SJCRH30 (cell line): Measurements from ENCODE around the gene ARL6IP4. TPM values are rescaled to one million over a fixed set of nuclear protein-coding genes. Genes with fewer than 3 reads are reported as not detected.
"Not testable (repeated sequence)": the region's sequence is repeated elsewhere in the genome, so short reads cannot be mapped to it uniquely, and the experiment has no call there.

ENCODE experiments used
- DNase-seq, 2 experiments: peaks; one replicate each; pipeline ENCODE4 v3.0.0-alpha.2; 2015 to 2020
- H3K27ac ChIP-seq: fragments of 250-450 bp; sonication (Bioruptor Pico); 2 replicates; pipeline ENCODE4 v1.5.1; 2020; ENCODE audit warnings: mild to moderate bottlenecking, moderate library complexity
- H3K27me3 ChIP-seq: fragments of 250-450 bp; sonication (Bioruptor Pico); 2 replicates; pipeline ENCODE4 v1.5.1; 2020; ENCODE audit warnings: mild to moderate bottlenecking, moderate library complexity
- H3K36me3 ChIP-seq: fragments of 250-450 bp; sonication (Bioruptor Pico); 2 replicates; pipeline ENCODE4 v1.5.1; 2020; ENCODE audit warnings: mild to moderate bottlenecking, moderate library complexity
- H3K4me1 ChIP-seq: fragments of 250-450 bp; sonication (Bioruptor Pico); 2 replicates; pipeline ENCODE4 v1.5.1; 2020; ENCODE audit warnings: mild to moderate bottlenecking, moderate library complexity
- H3K4me3 ChIP-seq: fragments of 250-450 bp; sonication (Bioruptor Pico); 2 replicates; pipeline ENCODE4 v1.5.1; 2020; ENCODE audit warnings: mild to moderate bottlenecking, moderate library complexity
- H3K9me3 ChIP-seq: fragments of 250-450 bp; sonication (Bioruptor Pico); replicated peaks from 2 replicates; pipeline ENCODE4 v1.5.1; 2020; ENCODE audit warnings: mild to moderate bottlenecking, moderate library complexity
- total RNA-seq: library from RNA; depleted of rRNA; stranded (reverse); fragments of >200 nt; shearing (Covaris generic); gene quantifications from 2 replicates; pipeline ENCODE4 v1.2.3, GENCODE V29; 2014; rRNA removed

Gene ARL6IP4
- total RNA-seq, result 135 and 144 TPM in 2 replicates

DNA sequence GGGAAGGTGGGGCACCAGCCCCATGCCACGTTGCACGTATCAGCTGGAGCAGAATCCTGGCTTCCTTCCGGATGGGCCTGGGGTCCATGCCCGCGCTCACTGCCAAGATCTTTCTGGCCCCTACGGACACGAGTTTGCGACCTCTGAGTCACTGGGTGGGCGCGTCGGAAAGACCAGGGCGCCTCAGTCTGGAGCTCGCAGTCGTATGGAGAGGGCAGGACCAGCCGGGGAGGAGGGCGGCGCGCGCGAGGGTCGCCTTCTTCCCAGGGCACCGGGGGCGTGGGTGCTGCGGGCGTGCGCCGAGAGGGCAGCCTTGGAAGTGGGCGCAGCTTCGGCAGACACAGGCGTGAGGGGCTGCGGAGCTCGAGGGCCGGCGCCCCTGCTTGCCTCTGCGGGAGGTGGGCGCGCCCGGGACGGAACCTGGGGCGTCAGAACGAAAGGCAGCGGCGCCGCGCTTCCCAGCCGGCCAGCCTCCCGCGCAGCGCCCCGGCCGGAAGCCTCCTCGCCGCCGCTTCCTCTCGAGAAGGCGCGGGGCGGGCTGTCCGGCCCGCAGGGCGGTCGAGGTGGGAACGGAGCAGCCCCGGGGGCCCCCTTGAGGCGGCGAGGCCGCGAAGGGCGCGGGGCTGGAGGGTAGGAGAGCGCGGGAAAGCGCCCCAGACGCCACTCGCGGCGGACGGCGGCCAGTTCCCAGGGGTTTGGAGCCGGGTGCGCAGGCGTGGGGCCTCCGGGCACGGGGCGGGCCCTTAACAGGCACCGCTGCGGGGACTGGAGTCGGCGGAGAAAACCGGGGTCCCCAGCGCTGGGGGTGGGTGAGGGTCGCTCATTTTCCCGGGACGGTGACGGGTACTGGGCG, at the start of gene ARL6IP4:
ARL6IP4 (plus strand) TSS at position 499 of the 853 bp plus-strand sequence. CDS start 459 bp downstream, outside the sequence.
- Histone ChIP-seq H3K4me3 (peak within 1 kb of the TSS; percentile 98), H3K4me1 (peaks cover 4% of the 10 kb centered on the region; the same call in 1 of the 2 replicates), H3K27ac (peak within 1 kb of the TSS; percentile 78), H3K36me3 (no peaks in the 10 kb centered on the region), H3K27me3 (no peaks in the 10 kb centered on the region), H3K9me3 (no peaks in the 10 kb centered on the region)
- peak; percentile 63 to 73 for DNase-seq

DNA sequence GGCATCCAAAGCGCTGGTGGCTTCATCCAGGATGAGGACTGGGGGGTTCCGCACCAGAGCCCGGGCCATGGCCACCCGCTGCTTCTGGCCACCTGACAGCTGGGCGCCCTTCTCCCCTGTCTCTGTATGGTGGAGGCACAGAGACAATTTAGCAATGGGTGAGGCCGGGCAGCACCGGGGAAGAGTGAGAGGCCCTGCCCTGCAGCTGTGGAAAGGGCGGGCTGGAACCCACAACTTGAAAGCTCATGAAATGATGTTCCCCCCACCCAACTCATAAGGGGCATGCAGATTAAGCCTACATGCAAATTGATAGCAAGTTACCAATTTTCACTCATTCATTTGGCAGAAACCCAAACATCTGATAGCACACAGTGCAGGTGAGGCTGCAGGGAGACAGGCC, 48.3 kb upstream of the ARL6IP4 start:
- no peak for DNase-seq
- no peak overlapping the region for H3K27ac ChIP-seq
- H3K36me3 ChIP-seq, result no peaks in the 10 kb centered on the region
- H3K9me3 ChIP-seq, result no peaks in the 10 kb centered on the region
- no peaks in the 10 kb centered on the region for H3K27me3 ChIP-seq
- H3K4me3 ChIP-seq, result no peak overlapping the region
- H3K4me1 ChIP-seq, result peaks cover 35% of the 10 kb centered on the region

DNA sequence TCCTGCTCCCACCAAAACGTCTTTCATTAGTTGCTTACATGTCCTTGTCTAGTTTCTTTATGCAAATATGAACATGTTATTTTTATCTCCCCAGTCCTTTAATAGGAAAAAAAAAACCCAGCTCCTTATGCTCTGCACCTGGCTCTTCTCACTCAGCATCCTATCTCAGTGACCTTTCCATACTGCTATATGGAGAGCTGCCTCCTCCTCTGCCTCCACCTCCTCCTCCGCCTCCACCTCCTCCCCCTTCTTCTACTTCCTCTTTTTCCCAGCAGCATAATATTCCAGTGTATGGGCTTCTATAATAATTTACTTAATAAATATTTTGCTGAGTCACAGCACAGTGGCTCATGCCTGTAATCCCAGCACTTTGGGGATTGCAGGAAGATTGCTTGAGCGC, 45.8 kb upstream of the ARL6IP4 start:
- Histone ChIP-seq H3K27ac (peak overlapping the region; percentile 44), H3K4me1 (peaks cover 12% of the 10 kb centered on the region; the same call in 1 of the 2 replicates), H3K9me3 (no peaks in the 10 kb centered on the region), H3K36me3 (no peaks in the 10 kb centered on the region), H3K27me3 (no peaks in the 10 kb centered on the region), H3K4me3 (no peak overlapping the region)
- DNase-seq, result no peak

DNA sequence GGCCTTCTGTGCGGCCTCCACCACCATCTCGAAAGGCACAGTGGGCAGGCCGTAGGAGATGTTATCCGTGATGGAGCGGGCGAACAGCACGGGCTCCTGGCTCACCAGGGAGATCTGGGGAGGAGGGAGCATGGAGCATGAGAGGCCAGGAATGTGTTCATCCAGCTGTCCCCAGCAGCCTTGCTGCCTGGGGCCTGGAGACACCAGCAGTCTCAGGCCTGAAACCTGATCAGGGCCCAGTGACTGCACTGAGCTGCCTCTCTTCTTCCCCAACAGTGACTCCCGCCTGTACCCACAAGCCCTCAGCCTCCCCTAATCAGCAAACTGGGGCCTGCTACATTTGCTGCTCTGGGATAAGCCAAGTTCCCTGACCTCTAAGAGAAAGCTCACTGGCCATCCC, 45.2 kb upstream of the ARL6IP4 start:
- peak; percentile 85 to 92 for DNase-seq
- Histone ChIP-seq H3K27me3 (no peaks in the 10 kb centered on the region), H3K36me3 (no peaks in the 10 kb centered on the region), H3K9me3 (no peaks in the 10 kb centered on the region), H3K4me1 (peaks cover 8% of the 10 kb centered on the region; the same call in 1 of the 2 replicates), H3K4me3 (no peak overlapping the region), H3K27ac (peak overlapping the region; percentile 44)

DNA sequence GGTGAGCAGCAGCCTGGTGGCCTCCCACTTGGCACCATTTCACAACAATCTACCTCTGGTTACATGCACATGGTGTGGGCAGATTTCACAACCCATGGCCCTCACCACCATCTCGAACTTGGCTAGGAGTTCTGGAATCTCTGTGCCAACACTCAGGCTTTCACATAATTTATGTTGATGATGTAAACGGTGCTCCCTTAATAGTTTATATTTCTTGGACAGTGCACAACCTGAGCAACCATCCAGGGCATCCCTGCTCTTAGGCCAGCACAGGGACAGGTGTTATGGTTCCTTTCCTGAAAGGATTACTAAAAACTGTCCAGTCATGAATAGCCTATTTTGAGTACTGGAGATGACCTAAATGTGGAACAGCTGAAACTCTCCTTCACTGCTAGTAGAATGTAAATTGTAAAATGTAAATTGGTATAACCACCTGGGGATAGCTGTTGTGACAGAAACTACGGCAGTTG, 42.8 kb upstream of the ARL6IP4 start:
- H3K36me3 ChIP-seq, result no peaks in the 10 kb centered on the region
- no peak for DNase-seq
- H3K4me3 ChIP-seq, result no peak overlapping the region

DNA sequence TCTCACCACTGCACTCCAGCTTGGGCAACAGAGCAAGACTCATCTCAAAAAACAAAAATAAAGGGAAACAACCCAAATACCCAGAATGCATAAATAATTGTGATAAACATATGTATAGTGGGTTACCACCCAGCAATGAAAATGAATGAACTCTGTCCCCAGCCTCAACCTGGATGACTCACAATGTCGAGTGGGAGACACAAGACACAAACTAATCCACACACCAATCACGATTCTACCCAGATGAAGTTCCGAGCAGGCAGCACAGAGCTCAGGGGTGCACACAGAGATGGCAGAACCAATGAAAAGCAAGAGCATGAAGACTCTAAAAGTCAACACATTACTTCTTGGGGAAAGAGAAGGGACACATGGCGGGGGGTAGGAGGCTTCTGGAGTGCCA, 41.4 kb upstream of the ARL6IP4 start:
- H3K27ac ChIP-seq, result no peak overlapping the region
- no peaks in the 10 kb centered on the region for H3K9me3 ChIP-seq
- no peak for DNase-seq
- H3K36me3 ChIP-seq, result no peaks in the 10 kb centered on the region
- no peak overlapping the region for H3K4me3 ChIP-seq
- peaks cover 10% of the 10 kb centered on the region for H3K4me1 ChIP-seq
- H3K27me3 ChIP-seq, result no peaks in the 10 kb centered on the region

More for the DNA sequence above, 42.8 kb upstream of the ARL6IP4 start:
- H3K27me3 ChIP-seq, result no peaks in the 10 kb centered on the region
- no peaks in the 10 kb centered on the region for H3K9me3 ChIP-seq
- peaks cover 8% of the 10 kb centered on the region; the same call in 1 of the 2 replicates for H3K4me1 ChIP-seq
- no peak overlapping the region for H3K27ac ChIP-seq

DNA sequence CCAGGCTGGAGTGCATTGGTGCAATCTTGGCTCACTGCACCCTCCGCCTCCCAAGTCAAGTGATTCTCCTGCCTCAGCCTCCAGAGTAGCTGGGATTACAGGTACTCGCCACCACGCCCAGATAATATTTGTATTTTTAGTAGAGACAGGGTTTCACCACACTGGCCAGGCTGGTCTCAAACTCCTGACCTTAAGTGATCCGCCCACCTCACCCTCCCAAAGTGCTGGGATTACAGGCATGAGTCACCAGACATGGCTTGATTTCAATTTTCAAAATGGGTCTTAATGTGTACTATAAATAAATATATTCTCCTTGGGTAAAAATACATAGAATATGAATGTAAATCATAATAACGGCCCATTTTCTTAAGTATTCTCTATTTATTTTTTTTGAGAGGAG, 39.1 kb upstream of the ARL6IP4 start:
- not testable (repeated sequence) for DNase-seq, H3K27me3 ChIP-seq, H3K36me3 ChIP-seq, H3K4me3 ChIP-seq, H3K27ac ChIP-seq, H3K9me3 ChIP-seq
- peaks cover 14% of the 10 kb centered on the region for H3K4me1 ChIP-seq

DNA sequence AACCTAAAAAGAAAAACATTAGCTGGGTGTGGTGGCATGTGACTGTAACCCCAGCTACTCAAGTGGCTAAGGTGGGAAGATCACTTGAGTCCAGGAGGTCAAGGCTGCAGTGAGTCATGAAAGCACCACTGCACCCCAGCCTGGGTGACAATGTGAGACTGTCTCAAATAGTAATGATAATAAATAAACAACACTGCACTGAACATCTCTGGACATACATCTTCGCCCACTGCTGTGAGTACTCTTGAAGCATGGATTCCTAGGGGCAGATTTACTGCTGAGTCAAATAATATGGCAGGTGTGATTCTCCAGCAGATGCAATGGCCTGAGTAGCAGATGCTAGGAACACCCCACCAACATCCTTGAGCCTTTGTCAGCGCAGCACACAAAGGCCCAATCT, 37.8 kb upstream of the ARL6IP4 start:
- no peaks in the 10 kb centered on the region for H3K27me3 ChIP-seq
- H3K27ac ChIP-seq, result no peak overlapping the region
- H3K4me1 ChIP-seq, result peaks cover 25% of the 10 kb centered on the region
- DNase-seq, result peak in 1 of 2 experiments; percentile 19
- no peak overlapping the region for H3K4me3 ChIP-seq
- no peaks in the 10 kb centered on the region for H3K36me3 ChIP-seq
- no peaks in the 10 kb centered on the region for H3K9me3 ChIP-seq

DNA sequence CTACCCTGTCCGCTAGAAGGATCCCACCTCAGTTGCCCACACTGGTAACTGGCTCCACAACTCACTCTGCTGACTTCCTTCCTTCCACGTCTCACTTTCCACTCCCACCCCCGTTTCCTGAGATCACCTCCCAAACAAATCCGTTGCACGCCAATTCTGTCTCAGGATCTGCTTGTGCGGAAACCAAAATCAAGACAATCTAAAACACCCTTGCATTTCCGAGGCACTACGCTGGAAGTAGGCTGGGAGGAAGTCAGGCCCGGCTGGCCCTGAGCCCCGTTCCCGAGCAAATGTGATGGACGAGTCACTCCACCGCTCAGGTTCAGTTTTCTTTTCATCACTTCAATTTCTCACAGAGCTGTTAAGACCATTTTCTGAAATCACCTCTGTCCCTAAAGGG, 37.3 kb upstream of the ARL6IP4 start:
- Histone ChIP-seq H3K27ac (no peak overlapping the region), H3K36me3 (no peaks in the 10 kb centered on the region), H3K4me1 (peaks cover 25% of the 10 kb centered on the region), H3K4me3 (no peak overlapping the region), H3K27me3 (no peaks in the 10 kb centered on the region), H3K9me3 (no peaks in the 10 kb centered on the region)
- no peak for DNase-seq

DNA sequence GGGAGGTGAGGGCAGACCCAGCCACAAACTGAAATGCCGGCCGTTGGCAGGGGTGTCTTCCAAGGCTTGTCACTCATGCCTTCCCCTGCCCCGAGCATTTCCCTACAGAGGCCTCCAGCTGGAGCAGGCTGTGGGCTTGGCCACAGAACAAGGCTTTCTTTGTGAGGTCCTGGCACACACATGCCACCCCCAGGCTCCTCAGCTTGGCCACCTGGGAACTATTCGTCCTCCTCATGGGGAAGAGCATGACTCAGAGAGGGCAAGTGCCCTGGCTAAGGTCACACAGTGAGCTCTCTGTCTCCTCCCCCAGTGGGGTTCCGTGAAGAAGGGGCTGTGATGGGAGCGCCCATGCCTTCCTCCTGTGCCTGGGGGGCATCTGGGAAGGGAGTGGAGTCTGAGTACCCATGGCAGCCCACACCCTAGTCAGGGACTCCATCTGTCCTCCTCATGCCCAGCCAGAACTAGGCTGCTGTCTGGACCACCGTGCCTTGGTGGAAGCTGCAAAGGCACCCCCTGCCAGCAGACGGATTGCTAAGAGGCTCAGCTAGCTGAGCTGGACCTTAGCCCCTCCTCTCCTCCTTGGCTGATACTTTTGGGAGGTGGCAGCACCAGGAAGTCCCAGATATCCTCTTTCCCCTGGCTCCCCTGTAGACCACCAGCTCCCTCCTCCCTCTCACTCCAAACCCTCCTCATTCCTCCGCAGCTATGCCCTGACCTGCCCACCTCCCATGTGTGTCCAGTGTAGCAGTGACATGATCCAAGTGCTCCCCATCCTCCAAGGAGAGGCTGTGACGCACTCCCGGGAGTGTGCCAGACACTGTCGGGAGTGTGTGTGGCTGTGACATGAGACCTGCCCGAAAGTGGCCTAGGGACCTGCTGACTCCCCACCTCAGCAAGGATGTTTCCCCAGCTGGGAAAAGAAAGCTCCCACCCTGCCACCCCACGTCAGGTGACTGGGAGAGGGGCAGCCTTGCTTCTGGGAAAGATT, 35.6 kb upstream of the ARL6IP4 start:
- peak; percentile 73 to 79 for DNase-seq
- H3K4me3 ChIP-seq, result no peak overlapping the region
- no peaks in the 10 kb centered on the region for H3K36me3 ChIP-seq
- peaks cover 25% of the 10 kb centered on the region for H3K4me1 ChIP-seq
- no peaks in the 10 kb centered on the region for H3K9me3 ChIP-seq
- no peak overlapping the region for H3K27ac ChIP-seq
- H3K27me3 ChIP-seq, result no peaks in the 10 kb centered on the region

DNA sequence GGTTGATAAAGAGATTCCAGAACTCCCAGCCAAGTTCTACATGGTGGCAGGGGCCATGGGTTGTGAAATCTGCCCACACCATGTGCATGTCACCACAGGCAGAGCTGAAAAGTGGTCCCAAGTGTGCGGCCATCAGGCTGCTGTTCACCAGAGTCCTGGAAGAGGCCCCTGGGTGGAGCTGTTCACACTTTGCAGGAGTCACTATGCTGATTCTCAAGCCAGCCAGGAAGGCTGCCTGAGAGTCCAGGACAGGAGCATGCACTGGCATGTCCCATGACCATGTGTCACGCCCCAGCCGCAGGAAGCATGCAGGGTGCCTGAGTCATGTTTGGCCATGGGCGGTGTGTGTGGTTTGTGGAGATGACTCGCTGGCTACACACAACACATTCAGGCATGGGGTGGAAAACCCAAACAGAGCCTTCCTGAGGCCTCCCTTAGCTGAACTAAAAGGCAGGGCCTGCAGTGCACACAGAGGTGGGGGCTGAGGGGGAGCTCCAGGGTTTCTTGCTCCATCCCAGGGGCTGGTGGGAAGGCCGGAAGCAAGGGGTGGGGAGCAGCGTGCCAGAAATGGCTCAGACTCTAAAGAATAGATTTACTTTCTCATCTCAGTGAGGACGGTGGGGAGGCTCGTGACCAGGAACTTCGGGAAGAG, 33.7 kb upstream of the ARL6IP4 start:
- no peaks in the 10 kb centered on the region for H3K36me3 ChIP-seq
- H3K4me3 ChIP-seq, result no peak overlapping the region
- peak; percentile 88 to 91 for DNase-seq
- peaks cover 25% of the 10 kb centered on the region for H3K4me1 ChIP-seq
- H3K27ac ChIP-seq, result peak overlapping the region; percentile 53
- H3K9me3 ChIP-seq, result no peaks in the 10 kb centered on the region
- no peaks in the 10 kb centered on the region for H3K27me3 ChIP-seq

DNA sequence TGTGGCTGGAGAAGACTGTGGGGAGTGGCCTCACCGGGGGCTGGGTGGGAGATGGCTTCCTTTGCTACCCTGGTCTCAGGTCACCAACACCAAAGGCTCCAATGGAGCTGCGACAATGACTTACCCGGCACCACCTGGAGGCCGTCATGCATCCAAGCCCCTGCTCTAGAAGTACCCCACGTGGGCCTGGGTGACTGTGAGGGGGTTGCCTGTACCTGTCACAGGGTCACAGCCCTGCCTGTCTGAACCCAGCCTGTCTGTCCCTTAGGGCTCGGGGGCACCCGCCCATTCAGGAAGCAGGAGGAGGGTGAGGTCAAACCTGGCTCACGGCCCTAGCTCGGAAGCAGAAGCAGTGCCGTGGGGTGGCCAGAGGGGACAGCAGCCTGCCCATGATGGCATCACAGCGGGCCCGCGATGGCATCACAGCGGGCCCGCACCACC, 33.1 kb upstream of the ARL6IP4 start:
- Histone ChIP-seq H3K4me3 (no peak overlapping the region), H3K27ac (peak overlapping the region; percentile 53), H3K36me3 (no peaks in the 10 kb centered on the region), H3K4me1 (peaks cover 25% of the 10 kb centered on the region), H3K27me3 (no peaks in the 10 kb centered on the region), H3K9me3 (no peaks in the 10 kb centered on the region)
- DNase-seq, result no peak

DNA sequence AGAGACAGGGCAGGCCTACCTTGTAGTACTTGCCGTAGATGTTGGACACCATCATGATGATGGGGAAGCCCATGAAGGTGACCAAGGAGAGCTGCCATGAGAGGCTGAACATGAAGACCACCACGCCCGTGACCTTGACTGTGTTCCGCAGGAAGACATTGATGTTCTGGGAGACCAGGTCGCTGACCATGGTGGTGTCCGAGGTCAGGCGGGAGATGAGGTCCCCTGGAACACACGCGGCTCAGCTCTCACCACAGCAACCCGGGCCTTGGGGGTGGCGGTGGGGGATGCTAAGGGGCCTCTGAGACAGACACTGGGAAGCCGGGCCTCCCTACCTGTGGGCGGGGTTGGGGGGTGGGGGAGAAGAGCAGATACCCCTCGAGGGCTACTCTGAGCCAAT, 31.9 kb upstream of the ARL6IP4 start:
- H3K36me3 ChIP-seq, result no peaks in the 10 kb centered on the region
- H3K9me3 ChIP-seq, result no peaks in the 10 kb centered on the region
- DNase-seq, result no peak
- no peak overlapping the region for H3K27ac ChIP-seq
- H3K4me3 ChIP-seq, result no peak overlapping the region
- H3K27me3 ChIP-seq, result no peaks in the 10 kb centered on the region
- H3K4me1 ChIP-seq, result peaks cover 25% of the 10 kb centered on the region

DNA sequence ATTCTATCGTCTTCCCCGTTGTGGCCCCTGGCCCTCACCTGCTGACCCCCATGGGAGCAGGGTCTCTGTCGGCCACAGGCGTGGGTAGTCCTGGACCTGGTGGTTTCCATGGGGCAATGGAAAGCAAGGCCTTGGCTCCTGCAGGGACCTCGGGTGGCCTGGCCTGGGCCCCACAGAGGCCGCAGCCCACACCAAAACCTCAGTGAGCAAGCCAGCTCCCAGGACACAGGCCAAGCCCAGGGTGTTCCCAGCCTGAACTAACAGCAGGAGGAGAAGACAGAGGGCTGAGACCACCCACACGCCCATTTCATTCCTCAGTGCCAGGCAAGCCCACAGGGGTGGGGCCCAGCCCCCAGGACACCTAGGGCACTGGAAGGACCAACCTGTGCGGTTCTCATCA, 31.1 kb upstream of the ARL6IP4 start:
- DNase-seq, result no peak
- no peaks in the 10 kb centered on the region for H3K9me3 ChIP-seq
- peaks cover 20% of the 10 kb centered on the region for H3K4me1 ChIP-seq
- H3K36me3 ChIP-seq, result no peaks in the 10 kb centered on the region
- no peak overlapping the region for H3K27ac ChIP-seq
- H3K27me3 ChIP-seq, result no peaks in the 10 kb centered on the region
- H3K4me3 ChIP-seq, result no peak overlapping the region
